NCI-H2196 (cell line): ENCODE results near the gene SEMA4B.
"Not testable (repeated sequence)": the region's sequence is repeated elsewhere in the genome, so short reads cannot be mapped to it uniquely, and the experiment has no call there.

Experiments
- DNase-seq: peaks from one replicate; lab custom pipeline; 2025; ENCODE audit not compliant: unreplicated experiment; lab: John Stamatoyannopoulos, UW

Gene SEMA4B, protein sequence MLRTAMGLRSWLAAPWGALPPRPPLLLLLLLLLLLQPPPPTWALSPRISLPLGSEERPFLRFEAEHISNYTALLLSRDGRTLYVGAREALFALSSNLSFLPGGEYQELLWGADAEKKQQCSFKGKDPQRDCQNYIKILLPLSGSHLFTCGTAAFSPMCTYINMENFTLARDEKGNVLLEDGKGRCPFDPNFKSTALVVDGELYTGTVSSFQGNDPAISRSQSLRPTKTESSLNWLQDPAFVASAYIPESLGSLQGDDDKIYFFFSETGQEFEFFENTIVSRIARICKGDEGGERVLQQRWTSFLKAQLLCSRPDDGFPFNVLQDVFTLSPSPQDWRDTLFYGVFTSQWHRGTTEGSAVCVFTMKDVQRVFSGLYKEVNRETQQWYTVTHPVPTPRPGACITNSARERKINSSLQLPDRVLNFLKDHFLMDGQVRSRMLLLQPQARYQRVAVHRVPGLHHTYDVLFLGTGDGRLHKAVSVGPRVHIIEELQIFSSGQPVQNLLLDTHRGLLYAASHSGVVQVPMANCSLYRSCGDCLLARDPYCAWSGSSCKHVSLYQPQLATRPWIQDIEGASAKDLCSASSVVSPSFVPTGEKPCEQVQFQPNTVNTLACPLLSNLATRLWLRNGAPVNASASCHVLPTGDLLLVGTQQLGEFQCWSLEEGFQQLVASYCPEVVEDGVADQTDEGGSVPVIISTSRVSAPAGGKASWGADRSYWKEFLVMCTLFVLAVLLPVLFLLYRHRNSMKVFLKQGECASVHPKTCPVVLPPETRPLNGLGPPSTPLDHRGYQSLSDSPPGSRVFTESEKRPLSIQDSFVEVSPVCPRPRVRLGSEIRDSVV

DNA sequence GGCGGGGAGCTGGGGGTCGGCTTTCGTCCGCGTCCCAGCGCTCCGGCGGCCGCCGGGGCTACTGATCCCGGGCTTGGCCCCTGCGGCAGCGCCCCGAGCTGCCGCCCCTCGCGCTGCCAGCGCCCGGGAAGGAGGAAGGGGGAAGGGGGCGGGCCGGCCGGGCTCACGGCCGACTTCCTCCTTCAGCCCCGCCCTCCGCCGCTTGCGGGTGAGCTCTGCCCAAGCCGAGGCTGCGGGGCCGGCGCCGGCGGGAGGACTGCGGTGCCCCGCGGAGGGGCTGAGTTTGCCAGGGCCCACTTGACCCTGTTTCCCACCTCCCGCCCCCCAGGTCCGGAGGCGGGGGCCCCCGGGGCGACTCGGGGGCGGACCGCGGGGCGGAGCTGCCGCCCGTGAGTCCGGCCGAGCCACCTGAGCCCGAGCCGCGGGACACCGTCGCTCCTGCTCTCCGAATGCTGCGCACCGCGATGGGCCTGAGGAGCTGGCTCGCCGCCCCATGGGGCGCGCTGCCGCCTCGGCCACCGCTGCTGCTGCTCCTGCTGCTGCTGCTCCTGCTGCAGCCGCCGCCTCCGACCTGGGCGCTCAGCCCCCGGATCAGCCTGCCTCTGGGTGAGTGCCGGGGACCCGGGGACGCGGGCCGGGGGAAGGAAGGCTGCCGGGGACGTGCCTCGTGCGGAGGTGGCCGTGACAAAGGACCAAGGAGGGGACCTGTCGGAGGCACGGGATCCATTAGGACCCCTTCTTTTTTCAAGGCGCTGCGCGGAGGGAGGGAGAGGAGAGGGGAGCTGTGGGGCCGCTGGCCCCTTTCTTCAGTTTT, at the start of gene SEMA4B:
TSS of gene SEMA4B (plus strand) at position 201 of the 814 bp plus-strand sequence. CDS start at position 450, 249 bp downstream.
- DNase-seq = peak; percentile 33

DNA sequence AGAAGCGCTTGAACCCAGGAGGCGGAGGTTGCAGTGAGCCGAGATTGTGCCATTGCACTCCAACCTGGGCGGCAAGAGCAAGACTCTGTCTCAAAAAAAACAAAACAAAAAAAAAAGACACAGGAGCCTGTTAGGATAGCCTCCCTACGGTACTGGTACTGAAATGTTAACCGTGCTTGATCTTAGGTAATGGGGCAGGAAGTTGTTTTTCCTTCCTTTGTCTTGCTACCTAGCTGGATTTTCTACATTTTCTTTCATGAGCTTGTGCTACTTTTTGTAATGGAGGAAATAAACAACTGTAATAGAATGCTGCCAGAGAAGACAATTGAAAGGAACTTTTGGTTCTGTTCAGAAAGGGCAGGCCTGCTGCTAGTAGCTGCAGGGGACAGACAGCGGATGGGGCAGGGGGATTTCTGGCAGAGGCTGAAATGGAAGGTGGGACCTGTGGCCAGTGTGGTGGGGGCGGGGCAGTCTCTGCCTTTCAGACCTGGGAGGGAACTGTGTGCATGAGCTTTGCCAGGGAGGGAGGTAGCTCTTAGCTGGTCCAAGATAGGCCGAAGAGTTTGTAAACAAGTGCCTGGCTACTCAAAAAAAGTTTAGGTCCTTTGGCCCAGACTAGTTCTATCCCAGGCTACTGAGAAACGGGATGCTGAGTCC, 49.0 kb upstream of the SEMA4B start:
- no peak for DNase-seq

DNA sequence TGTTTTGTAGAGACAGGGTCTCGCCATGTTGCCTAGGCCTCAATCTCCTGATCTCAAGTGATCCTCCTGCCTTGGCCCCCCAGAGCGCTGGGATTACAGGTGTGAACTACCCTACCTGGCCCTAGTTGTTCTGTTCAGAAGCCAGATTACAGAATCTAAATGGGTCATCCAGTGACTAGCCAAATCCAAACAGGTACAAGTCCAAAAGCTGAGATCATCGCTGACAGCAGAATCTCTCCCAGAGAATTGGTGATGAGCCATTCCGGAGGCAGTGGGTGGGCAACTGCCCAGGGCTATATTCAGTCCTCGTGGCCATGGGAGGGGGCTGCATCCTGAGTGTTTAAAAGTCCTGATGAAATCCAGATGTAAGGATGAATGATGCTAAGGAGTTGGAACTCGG, 47.5 kb upstream of the SEMA4B start:
- no peak for DNase-seq

DNA sequence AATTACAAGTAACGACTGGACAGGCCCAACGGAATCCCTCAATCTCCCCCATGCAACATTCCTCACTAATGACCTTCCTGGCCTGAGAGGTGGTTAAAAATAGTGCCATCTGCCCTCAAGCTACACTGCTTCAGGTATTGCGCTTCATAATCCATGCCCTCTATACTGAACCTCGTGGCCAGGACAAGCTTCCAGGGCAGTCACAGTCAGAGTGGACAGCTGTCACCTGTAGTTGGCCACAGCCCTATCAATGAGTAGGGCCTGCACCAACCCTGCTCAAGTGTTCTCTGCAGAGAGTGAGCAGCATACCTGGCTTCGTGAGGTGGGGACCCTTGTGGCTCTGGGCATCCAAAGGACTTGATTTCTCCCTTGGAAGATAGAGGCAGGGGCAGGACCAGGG, 46.9 kb upstream of the SEMA4B start:
- DNase-seq = no peak

DNA sequence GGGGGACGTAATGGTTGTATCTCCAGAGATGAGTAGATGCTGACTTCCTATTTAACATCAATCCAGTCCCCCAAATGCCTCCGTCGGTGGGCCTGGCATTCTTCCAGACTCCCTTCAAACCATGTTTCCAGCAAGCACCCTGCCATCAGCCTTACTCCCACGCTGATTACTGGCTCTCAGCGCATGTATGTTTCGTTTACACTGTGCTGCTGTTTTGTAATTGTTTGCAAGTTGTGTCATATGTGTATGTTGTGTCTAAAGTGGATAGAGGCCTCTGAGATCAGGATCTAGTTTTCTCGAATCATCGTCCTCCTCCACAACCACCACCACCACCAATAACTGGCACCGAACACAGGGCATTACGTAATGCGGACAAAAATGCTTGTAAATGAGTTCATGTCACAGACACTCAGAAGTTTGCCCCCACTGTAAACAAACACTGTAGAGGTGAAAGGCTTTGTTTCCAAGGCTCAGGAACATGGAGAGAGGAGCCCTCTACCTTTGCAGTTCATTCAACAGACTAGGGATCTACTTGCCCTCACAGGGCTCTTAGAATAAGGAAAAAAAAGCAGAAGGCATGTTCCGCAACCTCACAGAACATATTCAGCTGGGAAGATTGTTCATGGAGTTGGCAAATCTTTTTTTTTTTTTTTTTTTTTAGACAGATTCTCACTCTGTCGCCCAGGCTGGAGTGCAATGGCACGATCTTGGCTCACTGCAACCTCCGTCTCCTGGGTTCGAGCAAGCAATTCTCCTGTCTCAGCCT, 46.1 kb upstream of the SEMA4B start:
- DNase-seq = peak; percentile 9

DNA sequence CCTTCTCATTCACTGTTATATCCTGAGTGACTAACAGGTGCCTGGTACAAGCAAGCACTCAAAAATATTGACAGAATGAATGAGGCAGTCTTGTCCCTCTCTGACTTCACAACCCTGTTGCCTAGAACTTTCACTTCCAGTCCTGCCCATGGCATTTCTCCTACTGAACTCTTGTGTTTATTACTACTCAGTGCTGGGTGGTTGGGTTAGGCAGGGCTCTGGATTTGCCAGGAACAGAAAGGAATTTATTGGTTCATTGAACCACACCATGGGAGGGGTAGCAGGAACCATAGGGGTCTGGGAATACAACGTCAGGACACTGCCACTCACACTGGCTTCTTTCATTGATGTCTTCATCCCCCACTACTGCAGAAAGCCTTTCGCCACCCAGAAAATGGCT, 41.9 kb upstream of the SEMA4B start:
- DNase-seq = no peak

DNA sequence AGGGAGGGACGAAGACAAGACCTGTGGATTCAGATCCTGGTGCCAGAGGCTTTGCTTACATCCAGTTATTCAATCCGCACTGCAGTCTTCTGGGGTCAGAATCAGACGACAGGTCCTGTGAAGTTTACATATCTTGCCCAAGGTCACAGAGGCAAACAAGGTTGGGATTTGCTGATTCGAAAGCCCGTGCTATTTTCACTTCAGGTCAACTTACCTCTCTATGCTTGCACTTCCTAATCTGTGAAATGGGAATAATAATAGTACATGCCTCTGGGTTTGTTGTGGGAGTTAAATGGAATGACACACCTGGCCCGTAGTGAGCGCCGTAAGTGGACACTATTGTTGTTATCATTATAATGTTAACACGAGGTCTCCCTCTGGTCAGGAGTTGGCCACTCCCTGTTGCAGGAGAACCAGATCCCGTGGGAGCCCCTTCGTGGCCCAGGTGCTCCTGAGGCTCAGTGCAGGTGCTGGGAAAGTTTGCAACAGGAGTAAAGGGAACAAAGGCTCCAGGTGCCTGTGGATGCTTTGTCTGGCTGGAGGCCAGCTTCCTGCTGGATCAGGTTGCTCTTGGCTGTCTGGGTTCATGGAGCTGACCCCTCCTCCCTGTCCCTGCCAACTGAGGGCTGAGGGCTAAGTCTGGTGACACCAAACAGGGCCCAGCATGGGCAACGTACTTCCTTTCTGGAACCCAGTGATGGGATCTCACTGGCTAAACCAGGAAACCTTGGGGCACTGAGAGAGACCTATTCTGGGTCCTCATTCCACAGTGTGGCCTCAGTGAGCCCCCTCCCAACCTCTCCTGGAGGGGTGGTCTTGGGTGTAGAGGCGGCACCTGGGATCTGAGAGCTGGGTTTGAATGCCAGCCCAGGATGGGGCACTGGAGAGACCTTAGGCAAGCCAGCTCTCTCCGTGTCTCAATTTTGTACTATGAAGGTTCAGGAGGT, 40.1 kb upstream of the SEMA4B start:
- peak; percentile 85 for DNase-seq

DNA sequence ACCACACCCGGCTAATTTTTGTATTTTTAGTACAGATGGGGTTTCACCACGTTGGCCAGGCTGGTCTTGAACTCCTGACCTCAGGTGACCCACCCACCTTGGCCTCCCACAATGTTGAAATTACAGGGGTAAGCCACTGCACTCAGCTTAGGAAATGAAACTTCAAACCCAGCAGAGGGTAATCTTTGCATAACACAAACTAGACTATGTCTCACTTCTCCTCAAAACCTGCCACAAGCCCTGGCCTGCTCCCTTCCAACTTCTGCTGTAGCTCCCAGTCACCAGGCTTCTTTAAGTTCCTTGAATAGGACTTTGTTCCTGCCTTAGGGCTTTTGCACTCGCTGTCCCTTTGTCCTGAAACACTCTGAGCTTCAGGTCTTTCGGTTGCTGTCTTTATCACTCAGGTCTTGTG, 39.2 kb upstream of the SEMA4B start:
- no peak for DNase-seq

DNA sequence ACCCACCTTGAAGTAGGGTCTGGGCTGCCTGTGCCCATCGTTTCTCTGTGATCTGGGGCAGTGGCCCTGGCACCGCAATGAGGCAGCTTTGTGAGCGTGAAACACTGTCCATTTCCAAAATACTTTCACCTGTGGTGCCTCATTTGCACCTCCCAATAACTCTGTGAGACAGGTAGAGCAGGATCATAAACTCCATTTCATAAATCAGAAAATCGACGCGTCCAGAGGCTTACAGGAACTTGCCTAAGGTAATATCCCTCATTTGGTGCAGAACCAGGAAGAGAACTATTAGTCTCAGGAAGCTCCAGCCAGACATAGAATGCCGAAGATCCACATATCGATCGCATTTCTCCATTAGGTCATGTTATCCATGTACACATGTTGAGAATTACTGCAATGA, 38.2 kb upstream of the SEMA4B start:
- DNase-seq = no peak

DNA sequence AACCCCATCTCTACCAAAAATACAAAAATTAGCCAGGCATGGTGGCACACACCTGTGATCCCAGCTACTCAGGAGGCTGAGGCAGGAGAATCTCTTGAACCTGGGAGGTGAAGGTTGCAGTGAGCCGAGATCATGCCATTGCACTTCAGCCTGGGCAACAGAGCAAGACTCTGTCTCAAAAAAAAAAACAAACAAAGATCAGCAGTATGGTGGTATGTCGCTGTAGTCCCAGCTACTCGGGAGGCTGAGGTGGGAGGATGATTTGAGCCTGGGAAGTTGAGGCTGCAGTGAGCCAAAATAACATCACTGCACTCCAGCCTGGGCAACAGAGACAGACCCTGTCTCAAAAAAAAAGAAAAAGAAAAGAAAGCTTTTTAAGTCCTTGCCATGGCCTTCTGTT, 36.9 kb upstream of the SEMA4B start:
- DNase-seq = not testable (repeated sequence)

DNA sequence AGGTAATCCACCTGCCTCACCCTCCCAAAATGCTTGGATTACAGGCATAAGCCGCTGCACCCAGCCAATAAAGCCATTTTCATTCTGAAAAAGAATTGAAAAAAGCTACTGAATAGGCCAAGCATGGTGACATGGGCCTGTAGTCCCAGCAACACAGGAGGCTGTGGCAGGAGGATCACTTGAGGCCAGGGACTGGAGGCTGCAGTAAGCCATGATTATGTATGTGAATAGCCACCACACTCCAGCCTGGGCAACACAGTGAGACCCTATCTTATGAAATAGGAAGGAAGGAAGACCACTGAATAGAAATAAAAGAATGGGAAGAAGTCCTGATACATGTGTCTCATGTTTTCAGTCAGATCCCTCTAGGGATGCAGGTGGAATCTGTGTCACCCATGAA, 36.0 kb upstream of the SEMA4B start:
- DNase-seq = no peak

DNA sequence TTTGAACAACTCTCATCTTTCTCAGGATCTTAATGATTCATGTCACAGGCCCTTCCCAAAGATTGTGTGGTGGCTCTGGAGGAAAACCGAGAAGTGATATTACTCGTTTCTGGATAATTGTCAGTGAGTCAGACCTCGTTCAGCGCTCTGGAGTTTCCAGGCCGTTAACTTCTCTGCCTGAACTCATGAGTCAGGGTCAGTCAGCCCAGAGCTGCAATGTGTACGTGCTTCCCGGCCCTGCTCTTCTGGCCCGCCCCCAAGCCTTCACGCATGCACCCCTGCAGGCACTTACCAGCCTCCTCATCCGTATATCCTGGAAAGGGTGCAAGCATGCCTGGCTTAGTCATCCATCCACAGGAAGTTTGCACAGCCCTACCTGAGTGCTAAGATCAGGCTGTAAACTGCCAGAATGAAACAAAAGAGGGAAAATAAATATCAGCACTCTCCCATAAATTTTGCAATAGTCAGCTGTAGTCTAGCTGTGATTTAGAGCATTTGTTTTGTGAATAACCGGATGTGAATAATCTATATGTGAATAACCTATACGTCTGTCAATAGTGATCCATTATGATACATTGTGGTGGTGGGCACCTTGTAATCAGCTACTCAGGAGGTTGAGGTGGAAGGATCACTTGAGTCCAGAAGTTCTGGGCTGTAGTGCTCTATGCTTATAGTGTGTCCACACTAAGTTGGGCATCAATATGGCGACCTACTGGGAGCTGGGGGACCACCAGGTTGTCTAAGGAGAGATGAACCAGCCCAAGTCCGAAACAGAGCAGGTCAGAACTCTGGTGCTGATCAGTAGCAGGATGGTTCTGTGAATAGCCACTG, 35.3 kb upstream of the SEMA4B start:
- DNase-seq = peak; percentile 85

DNA sequence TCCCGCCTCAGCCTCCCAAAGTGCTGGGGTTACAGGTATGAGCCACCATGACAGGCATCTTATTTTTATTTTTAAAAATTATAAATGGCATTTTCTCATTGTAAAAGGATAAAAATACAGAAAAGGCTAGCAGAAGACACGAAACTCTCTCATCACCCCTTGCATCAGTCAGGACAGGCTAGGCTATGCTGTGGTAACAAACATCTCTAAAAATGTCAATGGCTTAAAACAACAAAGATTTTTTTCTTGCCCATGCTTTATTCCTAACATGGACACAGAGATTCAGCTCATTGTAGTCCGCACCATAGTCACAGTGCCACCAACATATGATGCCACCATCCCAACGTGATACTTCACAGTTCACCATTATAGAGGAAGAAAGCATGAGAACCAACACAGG, 34.0 kb upstream of the SEMA4B start:
- no peak for DNase-seq

DNA sequence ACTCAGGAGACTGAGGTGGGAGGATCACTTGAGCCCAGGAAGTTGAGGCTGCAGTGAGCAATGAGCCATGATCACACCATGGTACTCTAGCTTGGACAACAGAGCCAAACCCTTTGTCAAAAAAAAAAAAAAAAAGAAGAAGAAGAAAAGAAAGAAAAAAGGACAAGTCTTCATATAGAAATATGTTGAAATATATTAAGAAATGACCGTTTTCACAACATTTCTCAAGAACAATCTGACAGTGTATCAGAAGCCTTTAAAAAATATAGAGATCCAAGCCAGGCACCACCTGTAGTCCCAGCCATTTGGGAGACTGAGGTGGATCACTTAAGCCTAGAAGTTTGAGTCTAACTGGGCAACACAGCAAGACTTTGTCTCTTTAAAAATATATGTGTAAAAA, 29.5 kb upstream of the SEMA4B start:
- DNase-seq = no peak

DNA sequence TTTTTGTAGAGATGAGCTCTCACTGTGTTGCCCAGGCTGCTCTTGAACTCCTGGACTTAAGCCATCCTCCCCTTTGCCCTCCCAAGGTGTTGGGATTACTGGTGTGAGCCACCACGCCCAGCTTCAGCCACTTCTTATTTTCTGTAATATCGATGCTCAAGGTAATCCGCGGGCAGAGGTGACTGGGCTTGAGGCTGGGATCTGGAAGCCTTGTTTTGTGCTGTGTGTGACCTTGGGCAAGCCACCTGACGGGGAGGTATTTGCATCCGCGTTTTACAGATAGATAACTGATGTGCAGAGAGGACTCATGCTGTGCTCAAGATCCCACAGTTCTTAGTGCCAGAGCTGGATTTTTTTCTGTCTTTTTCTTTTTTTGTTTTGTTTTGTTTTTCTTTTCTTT, 27.8 kb upstream of the SEMA4B start:
- DNase-seq = no peak

DNA sequence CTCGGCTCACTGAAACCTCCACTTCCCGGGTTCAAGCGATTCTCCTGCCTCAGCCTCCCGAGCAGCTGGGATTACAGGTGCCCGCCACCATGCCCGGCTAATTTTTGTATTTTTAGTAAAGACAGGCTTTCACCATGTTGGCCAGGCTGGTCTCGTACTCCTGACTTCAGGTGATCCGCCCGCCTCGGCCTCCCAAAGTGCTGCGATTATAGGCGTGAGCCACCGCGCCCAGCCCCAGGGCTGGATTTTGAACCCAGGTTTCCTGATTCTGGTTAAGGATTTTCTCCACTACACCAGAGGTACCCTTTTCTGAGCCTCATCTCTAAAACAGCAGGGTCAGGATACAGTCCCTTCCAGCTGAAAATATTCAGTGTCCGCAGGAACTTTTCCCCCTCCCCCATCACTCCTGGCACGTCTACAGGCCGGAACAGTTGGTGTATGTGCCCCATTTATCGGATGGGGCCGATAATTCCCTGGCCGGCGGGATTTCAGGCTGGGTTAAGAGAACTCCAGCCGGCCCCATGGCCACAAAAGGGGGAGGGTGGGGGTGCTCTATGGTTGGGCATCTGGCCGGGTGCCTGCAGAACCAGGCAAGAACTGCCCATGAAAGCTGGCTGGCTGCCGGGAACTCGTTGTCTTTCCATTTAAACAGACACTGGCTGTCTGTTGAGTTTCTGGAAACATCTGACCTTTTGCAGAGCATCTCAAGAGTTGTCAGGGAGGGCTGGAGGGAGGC, 26.8 kb upstream of the SEMA4B start:
- DNase-seq = peak; percentile 91

DNA sequence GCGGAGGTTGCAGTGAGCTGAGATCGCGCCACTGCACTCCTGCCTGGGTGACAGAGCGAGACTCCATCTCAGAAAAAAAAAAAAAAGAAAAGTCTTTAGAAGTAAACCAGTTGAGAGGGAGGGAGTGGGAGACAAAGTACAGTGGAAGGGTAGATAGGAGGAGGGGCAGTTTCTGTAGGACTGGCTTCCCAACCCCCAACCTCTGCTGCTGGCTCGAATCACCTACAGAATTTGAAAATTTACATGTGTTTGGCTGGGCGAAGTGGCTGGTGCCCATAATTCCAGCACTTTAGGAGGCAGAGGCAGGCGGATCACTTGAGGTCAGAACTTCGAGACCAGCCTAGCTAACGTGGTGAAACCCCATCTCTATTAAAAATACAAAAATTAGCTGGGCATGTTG, 24.1 kb upstream of the SEMA4B start:
- no peak for DNase-seq
